Neural progenitor cell (in vitro differentiated cells): ENCODE results near the gene ABCC9. TPM values are rescaled to one million over a fixed set of nuclear protein-coding genes. Genes with fewer than 3 reads are reported as not detected.
"Not testable (repeated sequence)": the region's sequence is repeated elsewhere in the genome, so short reads cannot be mapped to it uniquely, and the experiment has no call there.

Experiments
- DNase-seq: peaks from one replicate; pipeline ENCODE4 v3.0.0-alpha.2; 2016; ENCODE audit warnings: low spot score
- H2AFZ ChIP-seq: fragments of 200-600 bp; sonication (generic); replicated peaks from 2 replicates; pipeline ENCODE4 v1.6.1; 2016; ENCODE audit warnings: antibody characterized with exemption
- H3F3A ChIP-seq: fragments of 200-600 bp; sonication (generic); 2 replicates; pipeline ENCODE4 v1.6.1; 2016; ENCODE audit warnings: antibody characterized with exemption, low read depth
- H3K27ac ChIP-seq: fragments of 200-600 bp; sonication (generic); 2 replicates; pipeline ENCODE4 v1.5.1; 2016; ENCODE audit warnings: mild to moderate bottlenecking
- H3K27me3 ChIP-seq: fragments of 200-600 bp; sonication (generic); 2 replicates; pipeline ENCODE4 v1.6.1; 2016; ENCODE audit warnings: mild to moderate bottlenecking, moderate library complexity
- H3K36me3 ChIP-seq: fragments of 200-600 bp; sonication (generic); 2 replicates; pipeline ENCODE4 v1.5.1; 2016
- H3K4me1 ChIP-seq: fragments of 200-600 bp; sonication (generic); 2 replicates; pipeline ENCODE4 v1.6.1; 2016; ENCODE audit warnings: mixed run types
- H3K4me2 ChIP-seq: fragments of 200-600 bp; sonication (generic); 2 replicates; pipeline ENCODE4 v1.6.1; 2016
- H3K4me3 ChIP-seq: fragments of 200-600 bp; sonication (generic); 2 replicates; pipeline ENCODE4 v1.5.1; 2016
- H3K79me2 ChIP-seq: fragments of 200-600 bp; sonication (generic); 2 replicates; pipeline ENCODE4 v1.6.1; 2016; ENCODE audit warnings: low read depth
- H3K9ac ChIP-seq: fragments of 200-600 bp; sonication (generic); 2 replicates; pipeline ENCODE4 v1.6.1; 2016
- H3K9me3 ChIP-seq: fragments of 200-600 bp; sonication (generic); 2 replicates; pipeline ENCODE4 v1.5.1; 2016; ENCODE audit warnings: low read depth
- H4K20me1 ChIP-seq: fragments of 200-600 bp; sonication (generic); 2 replicates; pipeline ENCODE4 v1.6.1; 2016; ENCODE audit warnings: low read depth
- H3K27ac Mint-ChIP-seq: 3 replicates; pipeline ENCODE4 v1.8.0; 2021; ENCODE audit warnings: mixed read lengths
- H3K27me3 Mint-ChIP-seq: 2 replicates; pipeline ENCODE4 v1.8.0; 2022; ENCODE audit warnings: low read depth, mild to moderate bottlenecking, inconsistent platforms, moderate library complexity, mixed read lengths; ENCODE audit not compliant: insufficient read depth
- H3K36me3 Mint-ChIP-seq: 3 replicates; pipeline ENCODE4 v1.8.0; 2021; ENCODE audit warnings: mixed read lengths
- H3K4me1 Mint-ChIP-seq: 3 replicates; pipeline ENCODE4 v1.8.0; 2021; ENCODE audit warnings: mixed read lengths
- H3K4me3 Mint-ChIP-seq: 3 replicates; pipeline ENCODE4 v1.8.0; 2021; ENCODE audit warnings: mild to moderate bottlenecking, moderate library complexity, mixed read lengths
- H3K9me3 Mint-ChIP-seq: 3 replicates; pipeline ENCODE4 v1.8.0; 2020; ENCODE audit warnings: mixed read lengths
- EZH2 ChIP-seq: fragments of 200-600 bp; sonication (generic); IDR thresholded peaks from 2 replicates; pipeline ENCODE4 v1.6.1; 2017; ENCODE audit warnings: antibody characterized with exemption, mild to moderate bottlenecking, moderate library complexity
- EZH2phosphoT487 ChIP-seq: fragments of 200-600 bp; sonication (generic); IDR thresholded peaks from 2 replicates; pipeline ENCODE4 v1.6.1; 2017; ENCODE audit warnings: antibody characterized with exemption
- total RNA-seq: library from RNA; depleted of rRNA; stranded (reverse); fragments of >200 nt; gene quantifications from 2 replicates; pipeline ENCODE4 v1.2.3, GENCODE V29; 2015; ENCODE audit warnings: low replicate concordance
- TF ChIP-seq, protein P1 (sequence below): fragments of 200-600 bp; sonication (generic); IDR thresholded peaks from 2 replicates; pipeline ENCODE4 v1.5.1; 2017; ENCODE audit warnings: antibody characterized with exemption, mild to moderate bottlenecking

Gene ABCC9
- total RNA-seq, 1 donor from 2014 or later, result not detected

GRCh38 chr12:21910657-21911056, 30.6 kb downstream of the ABCC9 start:
- Mint-ChIP-seq H3K4me3 (peak overlapping the region; percentile 43), H3K4me1 (peaks cover 44% of the 10 kb centered on the region), H3K27ac (peak overlapping the region; percentile 93), H3K9me3 (no peaks in the 10 kb centered on the region), H3K36me3 (peaks cover 6% of the 10 kb centered on the region), H3K27me3 (no peaks in the 10 kb centered on the region)
- Histone ChIP-seq H3K9me3 (no peaks in the 10 kb centered on the region), H2AFZ (no peak overlapping the region), H3K4me3 (no peak overlapping the region), H3K9ac (no peak overlapping the region), H3K4me2 (peak overlapping the region; percentile 30), H3F3A (no peaks in the 10 kb centered on the region), H3K4me1 (peaks cover 8% of the 10 kb centered on the region), H4K20me1 (no peaks in the 10 kb centered on the region), H3K27ac (no peak overlapping the region), H3K27me3 (no peaks in the 10 kb centered on the region), H3K36me3 (no peaks in the 10 kb centered on the region), H3K79me2 (no peaks in the 10 kb centered on the region)
- DNase-seq, result peak; percentile 46
- TF ChIP-seq EZH2 (no peak), EZH2phosphoT487 (no peak)
- TF ChIP-seq, protein P1, sequence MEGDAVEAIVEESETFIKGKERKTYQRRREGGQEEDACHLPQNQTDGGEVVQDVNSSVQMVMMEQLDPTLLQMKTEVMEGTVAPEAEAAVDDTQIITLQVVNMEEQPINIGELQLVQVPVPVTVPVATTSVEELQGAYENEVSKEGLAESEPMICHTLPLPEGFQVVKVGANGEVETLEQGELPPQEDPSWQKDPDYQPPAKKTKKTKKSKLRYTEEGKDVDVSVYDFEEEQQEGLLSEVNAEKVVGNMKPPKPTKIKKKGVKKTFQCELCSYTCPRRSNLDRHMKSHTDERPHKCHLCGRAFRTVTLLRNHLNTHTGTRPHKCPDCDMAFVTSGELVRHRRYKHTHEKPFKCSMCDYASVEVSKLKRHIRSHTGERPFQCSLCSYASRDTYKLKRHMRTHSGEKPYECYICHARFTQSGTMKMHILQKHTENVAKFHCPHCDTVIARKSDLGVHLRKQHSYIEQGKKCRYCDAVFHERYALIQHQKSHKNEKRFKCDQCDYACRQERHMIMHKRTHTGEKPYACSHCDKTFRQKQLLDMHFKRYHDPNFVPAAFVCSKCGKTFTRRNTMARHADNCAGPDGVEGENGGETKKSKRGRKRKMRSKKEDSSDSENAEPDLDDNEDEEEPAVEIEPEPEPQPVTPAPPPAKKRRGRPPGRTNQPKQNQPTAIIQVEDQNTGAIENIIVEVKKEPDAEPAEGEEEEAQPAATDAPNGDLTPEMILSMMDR, result no peak

- no peak overlapping the region for H3K4me3 Mint-ChIP-seq
- Histone ChIP-seq H4K20me1 (no peaks in the 10 kb centered on the region), H3K79me2 (no peaks in the 10 kb centered on the region), H3K4me2 (no peak overlapping the region), H3K4me3 (no peak overlapping the region), H3K36me3 (no peaks in the 10 kb centered on the region), H3K27ac (no peak overlapping the region), H3K9me3 (no peaks in the 10 kb centered on the region), H3K27me3 (no peaks in the 10 kb centered on the region), H2AFZ (no peak overlapping the region), H3K4me1 (peaks cover 8% of the 10 kb centered on the region), H3F3A (no peaks in the 10 kb centered on the region), H3K9ac (no peak overlapping the region)
- peaks cover 8% of the 10 kb centered on the region for H3K36me3 Mint-ChIP-seq
- peaks cover 34% of the 10 kb centered on the region for H3K4me1 Mint-ChIP-seq
- TF ChIP-seq EZH2phosphoT487, result no peak
- TF ChIP-seq EZH2, result no peak
- TF ChIP-seq, protein P1, result no peak
- H3K9me3 Mint-ChIP-seq, result peaks cover 8% of the 10 kb centered on the region
- peak overlapping the region; percentile 57 for H3K27ac Mint-ChIP-seq
- DNase-seq, result no peak
- no peaks in the 10 kb centered on the region for H3K27me3 Mint-ChIP-seq
These were observed 33.0 kb downstream of the ABCC9 start for GRCh38 chr12:21907948-21908837.

DNA sequence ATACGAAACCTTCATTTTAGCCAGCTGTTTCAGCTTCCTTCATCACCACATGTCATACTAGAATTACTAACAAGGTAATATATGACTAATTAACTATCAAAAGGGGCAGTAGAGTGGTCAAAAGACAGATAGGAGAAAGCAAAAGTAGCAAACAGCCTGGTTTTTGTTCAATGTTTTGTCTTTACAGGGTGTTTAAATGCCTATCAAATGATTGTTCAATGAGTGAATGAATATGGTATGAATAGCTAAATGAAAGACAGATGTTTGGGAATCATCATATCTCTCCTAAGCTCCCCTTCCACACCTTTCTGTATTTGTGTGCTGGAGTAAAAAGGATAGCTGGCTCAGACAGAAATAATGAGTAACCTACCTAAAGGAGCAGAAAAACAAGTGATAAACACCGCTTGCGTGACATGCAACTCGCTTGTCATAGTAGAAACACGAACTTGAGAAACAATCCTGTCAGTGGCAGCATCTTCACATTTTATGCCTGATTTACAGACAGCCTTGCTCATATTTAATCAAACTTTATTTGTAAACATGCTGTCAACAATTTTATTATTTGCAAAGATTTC, 34.2 kb downstream of the ABCC9 start:
- Mint-ChIP-seq H3K27ac (no peak overlapping the region), H3K27me3 (no peaks in the 10 kb centered on the region), H3K36me3 (peaks cover 10% of the 10 kb centered on the region), H3K4me1 (peaks cover 27% of the 10 kb centered on the region), H3K4me3 (no peak overlapping the region), H3K9me3 (peaks cover 9% of the 10 kb centered on the region)
- Histone ChIP-seq H3K9ac (no peak overlapping the region), H2AFZ (no peak overlapping the region), H4K20me1 (no peaks in the 10 kb centered on the region), H3F3A (no peaks in the 10 kb centered on the region), H3K27me3 (no peaks in the 10 kb centered on the region), H3K4me3 (no peak overlapping the region), H3K27ac (no peak overlapping the region), H3K4me1 (peaks cover 8% of the 10 kb centered on the region), H3K9me3 (no peaks in the 10 kb centered on the region), H3K36me3 (no peaks in the 10 kb centered on the region), H3K79me2 (no peaks in the 10 kb centered on the region), H3K4me2 (no peak overlapping the region)
- TF ChIP-seq EZH2, result no peak
- TF ChIP-seq, protein P1, result no peak
- no peak for TF ChIP-seq EZH2phosphoT487
- DNase-seq, result no peak

- H3F3A ChIP-seq, H3K27ac ChIP-seq, H3K4me3 ChIP-seq, H3K27ac Mint-ChIP-seq, H3K4me2 ChIP-seq, H3K9me3 ChIP-seq, H4K20me1 ChIP-seq, H3K9ac ChIP-seq, DNase-seq, H3K27me3 Mint-ChIP-seq, H3K36me3 ChIP-seq, H3K4me3 Mint-ChIP-seq, H3K4me1 Mint-ChIP-seq, H2AFZ ChIP-seq, H3K4me1 ChIP-seq, H3K27me3 ChIP-seq, H3K79me2 ChIP-seq: not testable (repeated sequence)
- Mint-ChIP-seq H3K36me3 (peaks cover 12% of the 10 kb centered on the region), H3K9me3 (peaks cover 16% of the 10 kb centered on the region)
These were observed 41.7 kb downstream of the ABCC9 start for GRCh38 chr12:21899532-21899931.
